Activated CD8-positive, alpha-beta memory T cell treated with anti-CD3 and anti-CD28 coated beads for 36 hours (primary cell): Measurements from ENCODE around the gene SGTA. TPM values are rescaled to one million over a fixed set of nuclear protein-coding genes. Genes with fewer than 3 reads are reported as not detected.
"Not testable (repeated sequence)": the region's sequence is repeated elsewhere in the genome, so short reads cannot be mapped to it uniquely, and the experiment has no call there.

Experiments
- CTCF ChIA-PET: fragments of 350-600 bp; sonication (Branson Sonifier 250); formaldehyde crosslinking; loops from one replicate; lab custom pipeline; 2021; ENCODE audit warnings: antibody characterized with exemption; lab: Charles Lee
- POLR2A ChIA-PET: fragments of 350-600 bp; sonication (Branson Sonifier 250); formaldehyde crosslinking; loops from one replicate; lab custom pipeline; 2021; ENCODE audit warnings: antibody characterized with exemption; lab: Charles Lee
- total RNA-seq, 2 experiments: library from RNA; stranded (reverse); gene quantifications; one replicate each; pipeline ENCODE4 v1.2.3, GENCODE V29; 2021

Gene SGTA
- total RNA-seq, 2 experiments from 2014 or later, result 88.2 to 93.0 TPM

GRCh38 chr19:2798158-2798685, 15.1 kb upstream of the SGTA start:
- POLR2A ChIA-PET, result no interaction called here
- CTCF ChIA-PET, result no interaction called here

DNA sequence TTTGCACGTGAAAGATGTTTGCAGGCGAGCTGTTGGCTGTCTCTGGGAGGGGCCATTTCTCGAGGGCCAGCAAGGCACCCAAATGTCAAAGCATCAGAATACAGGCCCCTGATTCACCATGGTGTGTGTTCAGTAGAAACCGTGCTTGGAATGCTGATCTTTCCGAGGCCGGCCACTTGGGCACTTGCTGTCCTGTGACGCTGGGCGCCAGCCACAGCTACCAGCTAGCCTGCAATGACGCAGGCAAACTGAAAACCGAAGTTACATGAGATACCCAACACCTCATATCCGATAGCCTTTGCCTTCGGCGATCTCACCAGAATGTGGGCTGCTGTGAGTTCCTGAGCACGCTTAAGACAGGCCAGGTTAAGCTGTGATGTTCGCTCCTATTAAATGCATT, 14.2 kb upstream of the SGTA start:
- ChIA-PET POLR2A (no interaction called here), CTCF (no interaction called here)

GRCh38 chr19:2796659-2797266, 13.7 kb upstream of the SGTA start:
- ChIA-PET POLR2A (no interaction called here), CTCF (no interaction called here)

- ChIA-PET POLR2A (interaction anchor here (0.7 kb wide), 1 partner anchor 12 kb away, joined by 3 read pairs; no protein-coding TSS in a partner anchor), CTCF (interaction anchor here (0.9 kb wide), 1 partner anchor 46 kb away, joined by 3 read pairs; no protein-coding TSS in a partner anchor)
Observed at GRCh38 chr19:2795827-2796658, 13.0 kb upstream of the SGTA start.

GRCh38 chr19:2793577-2793976, 10.5 kb upstream of the SGTA start:
- ChIA-PET CTCF (no interaction called here), POLR2A (no interaction called here)

DNA sequence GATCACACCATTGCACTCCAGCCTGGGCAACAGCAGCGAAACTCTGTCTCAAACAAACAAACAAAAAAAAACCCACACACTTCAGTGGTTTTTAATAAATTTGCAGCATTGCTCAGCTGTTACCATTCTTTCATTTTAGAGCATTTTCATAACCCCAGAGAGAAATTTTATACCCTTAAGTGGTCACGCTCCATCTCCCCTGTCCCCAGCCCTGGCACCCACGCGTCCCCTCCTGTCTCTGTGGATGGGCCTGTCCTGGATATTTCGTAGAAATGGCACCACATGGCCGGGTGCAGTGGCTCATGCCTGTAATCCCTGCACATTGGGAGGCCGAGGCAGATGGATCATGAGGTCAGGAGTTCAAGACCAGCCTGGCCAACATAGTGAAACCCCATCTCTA, 10.1 kb upstream of the SGTA start:
- ChIA-PET POLR2A (no interaction called here), CTCF (no interaction called here)

GRCh38 chr19:2792666-2793065, 9.6 kb upstream of the SGTA start:
- CTCF ChIA-PET, POLR2A ChIA-PET: not testable (repeated sequence)

GRCh38 chr19:2791876-2792275, 8.8 kb upstream of the SGTA start:
- ChIA-PET CTCF (no interaction called here), POLR2A (no interaction called here)

DNA sequence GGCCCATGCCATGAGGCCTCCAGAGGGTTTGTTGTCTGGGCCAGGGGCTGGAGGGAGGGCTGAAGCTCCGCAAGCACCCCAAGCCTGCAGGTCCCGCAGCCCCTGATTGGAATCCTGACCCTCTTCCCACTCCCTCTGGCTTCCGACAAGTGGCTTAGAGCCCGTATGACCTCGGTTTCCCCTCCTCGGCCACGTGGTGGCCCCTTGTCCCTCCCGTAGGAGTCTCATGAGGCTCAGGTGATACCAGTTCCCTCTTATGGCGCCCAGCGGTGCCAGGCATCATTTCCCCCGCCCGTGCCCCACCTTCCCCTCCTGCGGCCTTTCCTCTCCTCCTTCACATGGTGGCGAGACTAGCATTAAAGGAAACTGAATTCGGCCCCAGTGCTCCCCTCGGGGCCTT, 8.4 kb upstream of the SGTA start:
- ChIA-PET POLR2A (no interaction called here), CTCF (no interaction called here)

DNA sequence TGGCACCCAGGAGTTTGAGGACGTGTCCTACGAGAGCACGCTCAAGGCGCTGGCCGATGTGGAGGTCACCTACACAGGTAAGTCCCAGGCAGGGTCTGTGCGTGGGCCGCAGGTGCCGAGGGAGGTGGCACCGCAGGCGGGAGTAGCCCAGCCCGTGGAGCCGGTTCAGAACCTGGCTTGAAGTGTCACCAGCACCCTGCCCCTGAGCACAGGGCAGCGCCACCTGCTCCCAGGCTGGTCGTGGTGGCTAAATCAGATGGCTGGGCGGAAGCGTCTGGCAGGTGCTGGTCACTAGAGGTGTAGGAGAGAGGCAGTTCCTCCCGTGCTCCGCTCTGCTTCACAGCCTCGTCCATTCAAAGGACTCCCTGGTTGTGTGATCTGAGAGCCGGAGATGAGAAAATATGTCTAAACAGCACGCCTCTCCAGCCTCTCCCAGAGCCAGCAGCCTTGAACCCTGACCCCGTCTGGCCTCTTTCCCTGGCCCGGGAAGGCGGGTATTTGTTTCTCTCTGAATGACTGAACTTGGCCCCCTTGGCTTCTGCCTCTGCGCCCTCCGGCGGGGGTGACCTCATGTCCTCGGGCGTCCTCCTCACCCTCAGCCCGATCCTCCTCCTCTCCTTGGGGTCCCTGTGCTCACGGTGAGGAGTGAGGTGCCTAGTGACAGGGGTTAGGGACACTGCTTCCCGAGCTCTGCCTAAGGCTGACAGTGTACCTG, 7.6 kb upstream of the SGTA start:
- CTCF ChIA-PET, result no interaction called here
- POLR2A ChIA-PET, result no interaction called here

DNA sequence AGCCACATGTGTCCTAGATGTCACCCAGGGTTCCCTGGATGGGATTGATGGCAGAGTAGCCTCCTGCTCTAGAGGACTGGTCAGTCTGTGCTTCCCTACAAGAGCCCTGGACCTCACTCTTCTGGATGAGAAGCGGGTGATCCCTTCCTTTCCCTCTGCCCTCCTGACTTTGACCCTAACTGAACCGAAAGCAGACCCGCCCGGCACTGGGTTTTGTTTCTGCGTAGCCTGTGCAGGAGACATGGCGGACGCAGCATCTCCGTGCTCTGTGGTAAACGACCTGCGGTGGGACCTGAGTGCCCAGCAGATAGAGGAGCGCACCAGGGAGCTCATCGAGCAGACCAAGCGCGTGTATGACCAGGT, 7.1 kb upstream of the SGTA start:
- CTCF ChIA-PET, result no interaction called here
- POLR2A ChIA-PET, result no interaction called here

DNA sequence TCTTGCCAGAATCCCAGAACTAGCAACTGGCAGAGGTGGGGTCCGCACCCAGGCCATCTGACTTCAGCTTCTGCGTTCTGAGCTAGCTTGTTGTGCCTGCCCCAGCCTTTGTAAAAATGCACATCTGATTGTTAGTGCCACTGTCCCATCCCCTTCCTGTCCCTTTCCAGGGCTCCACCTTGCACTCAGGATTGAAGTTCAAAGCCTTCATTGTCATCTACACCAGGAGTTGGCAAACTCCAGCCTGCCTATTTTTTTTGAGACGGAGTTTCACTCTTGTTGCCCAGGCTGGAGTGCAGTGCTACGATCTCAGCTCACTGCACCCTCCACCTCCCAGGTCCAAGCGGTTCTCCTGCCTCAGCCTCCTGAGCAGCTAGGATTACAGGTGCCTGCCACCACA, 5.2 kb upstream of the SGTA start:
- ChIA-PET POLR2A (no interaction called here), CTCF (interaction anchor here (0.8 to 1.1 kb wide), 2 partner anchors 32 to 50 kb away, joined by 3 read pairs; partner anchors contain the start of gene ZNF554)

GRCh38 chr19:2787115-2787514, 4.0 kb upstream of the SGTA start:
- CTCF ChIA-PET, result interaction anchor here (0.6 to 0.7 kb wide), 2 partner anchors 71 to 1806 kb away, joined by 3 to 4 read pairs; no protein-coding TSS in a partner anchor

GRCh38 chr19:2785244-2785997, 2.3 kb upstream of the SGTA start, which contains the start of gene THOP1:
Gene THOP1 (plus strand): TSS chr19:2785503. CDS start chr19:2785663, 160 bp downstream.
- ChIA-PET POLR2A (interaction anchor here (0.6 kb wide), 1 partner anchor 1202 kb away, joined by 7 read pairs; no protein-coding TSS in a partner anchor), CTCF (interaction anchor here (0.8 to 1.5 kb wide), 2 partner anchors 56 to 137 kb away, joined by 3 to 4 read pairs; partner anchors contain the start of gene ZNF555)

More at GRCh38 chr19:2787115-2787514, 4.0 kb upstream of the SGTA start:
- POLR2A ChIA-PET, result no interaction called here

DNA sequence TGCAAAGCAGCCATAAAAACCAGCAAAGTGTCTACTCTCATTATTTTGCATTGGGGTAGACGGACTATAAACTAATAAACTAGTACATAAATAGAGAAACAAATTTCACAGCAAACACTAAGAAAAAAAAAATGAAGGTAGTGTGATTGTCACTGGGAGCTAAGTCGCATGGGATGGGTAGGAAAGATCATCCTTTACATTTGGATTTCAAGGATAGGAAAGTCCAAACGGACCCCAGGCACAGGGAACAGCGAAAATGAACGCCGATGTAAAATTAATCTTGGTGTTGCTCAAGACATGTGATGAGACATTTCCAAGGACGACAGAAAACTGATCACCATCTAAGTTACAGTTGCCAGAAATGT, 690 bp upstream of the SGTA start:
- ChIA-PET CTCF (interaction anchor here (1.8 kb wide), 1 partner anchor 34 kb away, joined by 4 read pairs; no protein-coding TSS in a partner anchor), POLR2A (interaction anchor here (0.6 kb wide), 1 partner anchor 12 kb away, joined by 3 read pairs; no protein-coding TSS in a partner anchor)

DNA sequence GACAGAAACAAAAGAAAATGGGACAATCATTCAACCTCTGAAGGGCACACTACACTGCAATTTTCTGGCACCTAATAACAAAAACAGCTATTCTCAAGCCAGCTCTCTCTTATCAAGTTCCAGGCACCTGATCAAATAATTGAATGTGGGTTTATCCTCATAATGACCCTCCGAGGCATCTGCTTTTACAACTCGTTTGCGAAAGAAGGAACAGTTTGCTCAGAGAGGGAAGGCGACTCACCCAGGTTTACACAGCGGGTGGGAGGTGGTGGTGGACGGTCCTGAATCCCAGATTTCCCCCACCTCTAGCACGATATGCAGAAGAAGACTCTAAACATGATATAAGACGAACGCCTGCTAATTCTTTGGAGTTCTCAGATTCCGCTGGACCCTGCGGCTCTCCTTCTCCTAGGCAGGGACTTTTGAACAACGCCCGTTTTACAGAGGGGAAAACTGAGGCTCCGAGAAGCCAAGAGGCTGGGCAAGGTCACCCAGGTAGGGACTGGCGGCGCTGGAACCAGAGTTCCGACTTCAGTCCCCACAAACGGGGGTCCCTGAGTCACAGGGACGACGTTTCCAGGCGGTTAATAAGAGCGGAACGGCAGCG, 641 bp downstream of the SGTA start:
- ChIA-PET CTCF (interaction anchor here (0.8 to 1.8 kb wide), 2 partner anchors 33 to 37 kb away, joined by 3 to 4 read pairs; no protein-coding TSS in a partner anchor), POLR2A (no interaction called here)

- ChIA-PET CTCF (no interaction called here), POLR2A (no interaction called here)
Observed at GRCh38 chr19:2780284-2780683, 2.8 kb downstream of the SGTA start.

DNA sequence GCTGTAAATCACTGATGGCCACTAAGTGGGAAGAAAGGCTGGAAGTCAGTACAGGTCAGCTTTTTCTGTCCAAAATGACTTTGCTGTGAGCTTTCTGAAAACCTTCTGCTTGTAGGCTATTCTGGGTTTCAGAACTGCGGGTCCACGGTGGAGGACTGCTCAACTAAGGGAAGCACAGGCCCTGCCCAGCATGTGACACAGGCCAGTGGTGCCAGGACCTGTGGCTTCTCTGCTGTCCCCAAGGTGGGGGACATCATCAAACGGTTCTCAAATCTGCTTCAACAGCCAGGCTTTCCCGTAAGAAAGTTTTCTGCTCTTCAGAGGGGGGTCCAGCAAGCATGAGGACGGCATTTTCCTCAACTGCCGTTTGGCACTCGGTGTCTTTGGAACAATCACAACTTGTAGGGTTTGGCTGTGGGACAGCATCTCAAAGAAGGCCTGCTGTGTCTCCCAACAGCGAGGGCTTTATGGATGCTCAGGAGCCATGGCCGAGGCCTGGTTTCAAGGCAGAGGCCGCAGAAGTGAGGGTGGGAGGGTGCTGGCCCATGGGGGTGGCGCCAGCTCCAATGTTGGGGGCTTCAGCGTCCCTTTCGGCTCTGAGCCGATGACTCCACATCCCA, 3.8 kb downstream of the SGTA start:
- ChIA-PET CTCF (no interaction called here), POLR2A (no interaction called here)
